ENCODE measurements around the gene IGSF23. TPM values are rescaled to one million over a fixed set of nuclear protein-coding genes. Genes with fewer than 3 reads are reported as not detected.

The IGSF23 gene
- total and polyA plus RNA-seq, 2 of the 4 experiments (the other 2 are of a cell fraction), result 0.27 TPM; not detected in 1

DNA sequence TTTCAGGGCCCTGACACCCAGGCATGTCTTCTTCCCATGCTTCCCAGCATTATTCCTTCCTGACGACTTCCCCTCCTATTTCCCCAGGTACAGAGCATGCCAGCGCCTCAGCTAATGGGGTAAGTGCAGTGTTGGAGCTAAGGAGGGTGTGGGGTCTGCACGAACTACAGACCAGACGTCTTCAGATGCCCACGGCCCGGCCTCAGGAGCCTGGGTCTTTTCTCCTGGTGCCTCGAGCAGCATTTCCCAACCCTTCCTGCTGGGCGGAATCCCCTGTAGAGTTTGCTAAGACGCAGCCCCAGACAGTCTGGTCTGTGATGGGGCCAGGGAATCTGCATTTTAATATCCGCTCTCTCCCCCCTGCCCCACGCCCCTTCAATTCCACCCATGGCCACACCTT lies 47.8 kb downstream of the IGSF23 start:
- ChIA-PET CTCF (no interaction called here), POLR2A (ENCODE audit: unreplicated experiment) (no interaction called here)
- Histone ChIP-seq H3K56ac (ENCODE audit: extremely low read depth, insufficient read depth, low read length) (no peak overlapping the region), H2AK9ac (replicated peaks; ENCODE audit: low read depth, low read length, poor library complexity) (no peak overlapping the region), H3K4me1 (ENCODE audit: control insufficient read depth, insufficient read depth, low read length) (peaks cover 3% of the 10 kb centered on the region; the same call in 1 of the 2 replicates), H2AK5ac (ENCODE audit: low read depth, low read length) (no peak overlapping the region), H2BK5ac (ENCODE audit: low read depth, low read length, poor library complexity, severe bottlenecking) (no peak overlapping the region), H2BK120ac (ENCODE audit: low read depth, low read length) (no peak overlapping the region), H3K9ac (ENCODE audit: low read depth, low read length) (no peak overlapping the region), H2BK15ac (ENCODE audit: low read depth, low read length) (no peak overlapping the region), H3K9me1 (ENCODE audit: insufficient read depth, low read length) (peaks cover 8% of the 10 kb centered on the region), H4K8ac (ENCODE audit: low read depth in 2 of 2, low read length in 2 of 2) (no peak overlapping the region), H3K36me3 (ENCODE audit: control insufficient read depth, insufficient read depth, low read length) (peaks cover 63% of the 10 kb centered on the region), H4K91ac (ENCODE audit: insufficient read depth, low read depth, low read length) (no peak overlapping the region), H4K20me1 (ENCODE audit: insufficient read depth, low read length) (0 out of 2 replicates have a peak, but pooled peaks cover 2% of the 10 kb centered on the region), H3K4me3 (ENCODE audit: insufficient read depth, low read depth, low read length) (no peak overlapping the region), H3K4me2 (ENCODE audit: low read depth, low read length) (no peak overlapping the region), H3K9me3 (ENCODE audit: control insufficient read depth, insufficient read depth, low read length) (no peaks in the 10 kb centered on the region), H3K23ac (ENCODE audit: low read depth, low read length) (no peak overlapping the region), H3K79me1 (ENCODE audit: low read depth in 1 of 2, low read length in 2 of 2) (peaks cover 31 to 73% of the 10 kb centered on the region in 2 experiments; a peak in 3 of 4 replicates), H3K27me3 (ENCODE audit: control insufficient read depth, insufficient read depth, low read length) (no peaks in the 10 kb centered on the region), H3K27ac (ENCODE audit: insufficient read depth, low read length) (no peak overlapping the region), H3K14ac (replicated peaks; ENCODE audit: low read depth, low read length) (no peak overlapping the region), H2AFZ (replicated peaks; ENCODE audit: low read length, poor library complexity) (no peak overlapping the region), H3K18ac (ENCODE audit: low read depth, low read length) (no peak overlapping the region), H4K5ac (ENCODE audit: low read depth, low read length) (no peak overlapping the region), H2BK20ac (ENCODE audit: low read depth, low read length) (no peak overlapping the region), H3K4ac (ENCODE audit: low read depth, low read length) (no peak overlapping the region)
- in situ Hi-C loops (cut with MboI; ENCODE audit: low sequenced_read_pairs), result no loop called here
- WGBS, 2 experiments (ENCODE audit: extremely low coverage in 2 of 2, insufficient read length in 1 of 2), result no CpG with 5 or more reads among the region's 11 CpGs
- DNase-seq, result no peak
- TF ChIP-seq SMC3 (IDR thresholded peaks at IDR 0.05; ENCODE audit: low read depth, low read length), result no peak
- TF ChIP-seq, protein P1, sequence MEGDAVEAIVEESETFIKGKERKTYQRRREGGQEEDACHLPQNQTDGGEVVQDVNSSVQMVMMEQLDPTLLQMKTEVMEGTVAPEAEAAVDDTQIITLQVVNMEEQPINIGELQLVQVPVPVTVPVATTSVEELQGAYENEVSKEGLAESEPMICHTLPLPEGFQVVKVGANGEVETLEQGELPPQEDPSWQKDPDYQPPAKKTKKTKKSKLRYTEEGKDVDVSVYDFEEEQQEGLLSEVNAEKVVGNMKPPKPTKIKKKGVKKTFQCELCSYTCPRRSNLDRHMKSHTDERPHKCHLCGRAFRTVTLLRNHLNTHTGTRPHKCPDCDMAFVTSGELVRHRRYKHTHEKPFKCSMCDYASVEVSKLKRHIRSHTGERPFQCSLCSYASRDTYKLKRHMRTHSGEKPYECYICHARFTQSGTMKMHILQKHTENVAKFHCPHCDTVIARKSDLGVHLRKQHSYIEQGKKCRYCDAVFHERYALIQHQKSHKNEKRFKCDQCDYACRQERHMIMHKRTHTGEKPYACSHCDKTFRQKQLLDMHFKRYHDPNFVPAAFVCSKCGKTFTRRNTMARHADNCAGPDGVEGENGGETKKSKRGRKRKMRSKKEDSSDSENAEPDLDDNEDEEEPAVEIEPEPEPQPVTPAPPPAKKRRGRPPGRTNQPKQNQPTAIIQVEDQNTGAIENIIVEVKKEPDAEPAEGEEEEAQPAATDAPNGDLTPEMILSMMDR (conservative IDR thresholded peaks at IDR 0.05; ENCODE audit: low read depth, low read length), result no peak
- no peak for TF ChIP-seq NFE2L2 (IDR thresholded peaks at IDR 0.05; ENCODE audit: low read depth, low read length)
- no peak for TF ChIP-seq CHD1 (IDR thresholded peaks at IDR 0.05; ENCODE audit: low read depth, low read length)
- no peak for TF ChIP-seq MAZ (IDR thresholded peaks at IDR 0.05; ENCODE audit: borderline replicate concordance, low read depth, low read length)
- TF ChIP-seq FOS (IDR thresholded peaks at IDR 0.05; ENCODE audit: low read depth, low read length), result no peak
- BruUV-seq (replicated peaks), result no TSS peak
- ATAC-seq (ENCODE audit: low read depth), result no peak
- dilution Hi-C loops (cut with HindIII; ENCODE audit: low sequenced_read_pairs, unreplicated experiment), result no loop called here
- intact Hi-C loops (cut with micrococcal nuclease), result no loop called here

Measured in IMR-90 (cell line).